Hematopoietic multipotent progenitor cell treated with erythropoietin and hydrocortisone succinate and interleukin-3 and kit ligand, for 4 days (in vitro differentiated cells): ENCODE results near the gene CD226.
"Not testable (repeated sequence)": the region's sequence is repeated elsewhere in the genome, so short reads cannot be mapped to it uniquely, and the experiment has no call there.

Experiments used
- DNase-seq: peaks from one replicate; pipeline ENCODE4 v3.0.0-alpha.2; 2015

The CD226 gene

GRCh38 chr18:69865776-69866175 is 81.9 kb downstream of the CD226 start:
- DNase-seq, result peak; percentile 30

GRCh38 chr18:69864802-69865201 is 82.9 kb downstream of the CD226 start:
- not testable (repeated sequence) for DNase-seq

DNA sequence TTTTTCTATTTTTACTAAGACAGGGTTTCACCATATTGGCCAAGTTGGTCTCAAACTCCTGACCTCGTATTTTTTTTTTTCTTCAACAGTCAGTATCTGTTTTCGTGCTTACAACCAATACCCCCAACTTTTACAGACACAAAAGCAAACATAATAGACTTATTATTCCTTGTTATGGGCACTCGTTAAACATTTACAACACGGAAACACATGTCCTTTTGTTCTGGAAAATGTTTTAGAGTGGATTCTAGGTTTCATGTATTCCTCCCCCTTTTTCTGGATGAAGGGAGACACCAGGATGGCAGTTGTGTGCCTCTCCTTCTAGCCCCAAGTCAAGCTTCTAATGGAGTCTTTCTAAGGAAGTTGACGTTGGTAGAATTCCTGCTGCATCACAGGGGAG is 88.8 kb downstream of the CD226 start:
- no peak for DNase-seq

- no peak for DNase-seq
Measured at GRCh38 chr18:69854455-69854854, 93.2 kb downstream of the CD226 start.

- no peak for DNase-seq
Measured at GRCh38 chr18:69853051-69853450, 94.6 kb downstream of the CD226 start.

GRCh38 chr18:69845593-69846506 is 101.8 kb downstream of the CD226 start:
- peak; percentile 15 for DNase-seq

DNA sequence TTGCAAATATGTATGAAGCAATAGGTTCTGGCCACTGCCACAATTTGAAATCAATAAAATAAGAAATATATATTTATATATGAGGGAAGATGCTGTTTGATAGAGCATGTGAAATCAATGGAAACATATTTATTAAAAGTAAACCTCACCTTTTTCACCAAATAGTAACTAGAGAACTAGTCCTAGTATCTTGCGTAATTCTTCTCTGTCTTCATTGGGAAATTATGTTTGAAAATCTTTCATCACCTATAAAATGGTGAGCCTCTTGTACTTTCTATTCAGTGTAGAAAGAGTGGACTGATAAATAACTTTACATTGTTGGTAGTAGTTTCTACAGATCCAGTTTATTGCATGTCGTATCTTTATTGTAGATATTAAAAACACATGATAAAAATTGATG is 103.0 kb downstream of the CD226 start:
- no peak for DNase-seq

GRCh38 chr18:69843015-69843414 is 104.7 kb downstream of the CD226 start:
- DNase-seq, result no peak

DNA sequence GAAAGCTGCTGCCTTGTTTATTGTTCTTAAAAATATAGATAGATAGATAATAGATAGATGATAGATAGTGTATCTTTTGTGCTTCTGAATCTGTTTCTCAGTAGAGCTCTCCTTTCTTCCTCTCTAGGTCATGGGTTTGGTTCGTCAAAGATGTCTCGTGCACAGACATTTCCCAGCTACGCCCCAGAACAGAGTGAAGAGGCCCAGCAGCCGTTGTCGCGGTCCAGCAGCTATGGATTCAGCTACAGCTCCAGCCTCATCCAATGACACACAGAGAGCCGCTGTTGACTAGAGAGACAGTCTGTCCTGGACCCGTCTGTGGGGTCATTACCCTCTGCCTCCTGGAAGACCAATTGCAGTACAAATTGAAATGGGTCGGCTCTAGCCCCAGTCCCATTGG is 106.6 kb downstream of the CD226 start:
- DNase-seq, result no peak

DNA sequence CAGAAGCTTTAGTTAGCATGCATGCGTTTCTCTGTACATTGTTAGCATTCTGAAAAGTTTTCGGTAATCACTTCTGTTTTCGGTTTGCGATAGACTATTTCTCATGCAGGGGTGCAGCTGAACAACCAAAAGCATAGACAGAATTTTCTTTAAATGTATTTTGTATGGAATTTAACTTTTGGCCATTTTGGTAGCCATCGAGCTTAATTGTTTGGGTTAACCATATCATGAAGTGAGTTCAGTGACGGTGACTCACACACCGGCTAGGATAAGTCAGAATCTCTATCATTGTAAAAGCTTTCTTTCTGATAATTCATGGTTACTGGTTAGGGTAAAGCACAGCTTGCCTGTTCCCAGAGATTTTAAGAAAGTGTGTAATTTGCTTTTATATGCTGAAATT is 107.2 kb downstream of the CD226 start:
- DNase-seq, result no peak

DNA sequence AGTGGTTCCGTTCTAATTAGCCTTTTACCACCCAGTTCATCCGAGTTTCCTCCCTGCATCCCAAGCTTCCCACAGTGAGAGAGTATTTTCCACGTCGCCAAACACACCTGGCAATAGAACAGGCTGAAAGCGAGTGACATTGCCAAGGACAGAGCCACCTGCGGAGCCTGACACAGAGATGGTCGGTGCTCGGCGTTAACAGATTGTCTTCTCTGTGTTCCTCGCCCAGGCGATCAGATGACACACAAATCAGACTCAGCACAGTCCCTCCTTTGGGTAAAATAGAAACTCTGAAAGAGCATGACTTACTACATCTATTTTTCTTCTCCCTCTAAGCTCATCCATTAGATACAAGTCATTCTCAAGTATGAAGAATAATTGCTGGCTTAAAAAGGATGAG is 107.7 kb downstream of the CD226 start:
- DNase-seq, result no peak

GRCh38 chr18:69839497-69839896 is 108.2 kb downstream of the CD226 start:
- DNase-seq, result no peak

- peak; percentile 47 for DNase-seq
Measured at GRCh38 chr18:69838620-69839411, 108.9 kb downstream of the CD226 start.

DNA sequence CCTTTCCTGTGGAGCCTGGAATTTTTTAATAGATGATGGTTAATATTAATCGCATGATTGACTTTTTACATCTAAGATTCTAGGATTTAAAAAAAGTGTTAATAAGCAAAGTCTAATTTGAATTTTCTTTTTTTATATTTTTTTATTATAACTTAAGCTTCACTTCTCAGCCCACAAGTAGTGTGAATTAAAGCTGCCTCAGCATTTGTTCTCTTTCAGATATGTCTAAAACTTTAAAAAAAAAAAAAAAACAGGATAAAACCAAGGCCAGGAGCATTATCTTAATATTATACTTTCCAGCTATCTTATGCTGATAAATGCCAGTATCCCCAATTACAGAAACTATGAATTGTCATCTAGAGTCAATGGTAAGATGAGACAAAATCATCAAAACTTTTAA is 109.7 kb downstream of the CD226 start:
- no peak for DNase-seq

DNA sequence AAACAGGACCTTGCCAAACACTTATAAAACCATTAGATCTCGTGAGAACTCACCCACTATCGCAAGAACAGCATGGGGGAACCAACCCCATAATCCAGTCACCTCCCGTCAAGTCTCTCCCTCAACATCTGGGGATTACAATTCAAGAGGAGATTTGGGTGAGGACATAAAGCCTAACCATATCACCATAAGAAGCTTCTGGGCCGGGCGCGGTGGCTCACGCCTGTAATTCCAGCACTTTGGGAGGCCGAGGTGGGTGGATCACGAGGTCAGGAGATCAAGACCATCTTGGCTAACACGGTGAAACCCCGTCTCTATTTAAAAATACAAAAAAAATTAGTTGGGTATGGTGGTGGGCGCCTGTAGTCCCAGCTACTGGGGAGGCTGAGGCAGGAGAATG is 112.7 kb downstream of the CD226 start:
- DNase-seq, result not testable (repeated sequence)

DNA sequence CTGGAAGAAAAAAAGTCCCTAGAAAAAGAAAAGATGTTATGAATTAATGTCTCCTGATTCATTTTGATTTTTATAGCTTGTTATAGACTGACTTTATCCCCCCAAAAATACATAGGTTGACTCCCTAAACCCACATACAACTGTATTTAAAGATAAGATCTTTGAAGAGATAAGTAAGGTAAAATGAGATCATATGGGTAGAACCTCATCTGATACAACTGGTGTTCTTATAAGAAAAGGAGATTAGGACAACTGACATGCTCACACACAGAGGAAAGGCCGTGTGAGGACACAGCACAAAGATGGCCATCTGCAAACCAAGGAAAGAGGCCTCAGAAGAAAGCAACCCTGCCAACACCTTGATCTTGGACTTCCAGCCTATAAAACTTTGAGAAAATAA is 117.5 kb downstream of the CD226 start:
- DNase-seq, result peak; percentile 55

GRCh38 chr18:69820538-69820937 is 127.1 kb downstream of the CD226 start:
- DNase-seq, result no peak

DNA sequence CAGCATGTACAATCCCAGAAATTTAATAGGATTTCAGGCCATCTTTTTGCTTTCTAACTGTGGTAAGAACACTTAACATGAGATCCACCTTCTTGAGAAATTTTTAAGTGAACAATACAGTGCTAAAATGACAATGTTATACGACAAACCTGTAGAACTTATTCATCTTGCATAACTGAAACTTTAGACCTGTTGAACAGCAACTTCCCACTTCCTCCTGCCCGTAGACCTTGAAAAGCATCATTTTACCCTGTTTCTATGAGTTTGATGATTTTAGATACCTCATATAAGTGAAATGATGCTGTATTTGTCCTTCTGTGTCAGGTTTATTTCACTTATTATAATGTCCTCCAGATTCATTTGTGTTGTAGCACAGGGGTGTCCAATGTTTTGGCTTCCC is 128.2 kb downstream of the CD226 start:
- DNase-seq, result no peak

GRCh38 chr18:69817335-69817940 is 130.2 kb downstream of the CD226 start:
- DNase-seq, result no peak

GRCh38 chr18:69814861-69815385 is 132.8 kb downstream of the CD226 start:
- no peak for DNase-seq

- no peak for DNase-seq
Measured at GRCh38 chr18:69813559-69813958, 134.1 kb downstream of the CD226 start.

DNA sequence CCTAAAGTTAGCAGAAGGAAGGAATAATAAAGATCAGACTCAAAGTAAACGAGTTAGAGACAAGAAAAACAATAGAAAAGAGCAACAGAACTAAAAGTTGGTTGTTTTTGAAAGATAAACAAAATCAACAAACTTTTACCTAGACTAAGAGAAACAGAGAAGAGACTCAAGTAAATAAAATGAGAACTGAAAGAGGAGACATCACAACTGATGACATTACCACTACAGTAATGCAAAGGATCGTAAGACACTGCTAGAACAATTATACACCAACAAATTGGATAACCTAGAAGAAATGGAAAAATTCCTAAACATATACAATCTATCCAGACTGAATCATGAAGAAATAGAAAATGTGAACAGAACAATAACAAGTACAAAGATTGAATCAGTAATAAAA is 139.3 kb downstream of the CD226 start:
- DNase-seq, result no peak

- no peak for DNase-seq
Measured at GRCh38 chr18:69804776-69805501, 142.7 kb downstream of the CD226 start.
